Glomerular visceral epithelial cell (primary cell): Measurements from ENCODE around the gene ADGRA1.
"Not testable (repeated sequence)": the region's sequence is repeated elsewhere in the genome, so short reads cannot be mapped to it uniquely, and the experiment has no call there.

Source experiments
- DNase-seq: peaks from one replicate; pipeline ENCODE4 v3.0.0-alpha.2; 2016; ENCODE audit errors: extremely low spot score

Gene ADGRA1

GRCh38 chr10:133110609-133111275 is 23.0 kb downstream of the ADGRA1 start:
- no peak for DNase-seq

DNA sequence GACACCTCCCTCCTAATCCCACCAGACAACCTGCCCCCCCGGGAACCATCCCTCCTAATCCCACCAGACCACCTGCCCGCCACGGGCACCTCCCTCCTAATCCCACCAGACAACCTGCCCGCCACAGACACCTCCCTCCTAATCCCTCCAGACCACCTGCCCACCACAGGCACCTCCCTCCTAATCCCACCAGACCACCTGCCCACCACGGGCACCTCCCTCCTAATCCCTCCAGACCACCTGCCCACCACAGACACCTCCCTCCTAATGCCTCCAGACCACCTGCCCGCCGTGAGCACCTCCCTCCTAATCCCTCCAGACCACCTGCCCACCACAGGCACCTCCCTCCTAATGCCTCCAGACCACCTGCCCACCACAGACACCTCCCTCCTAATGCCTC is 23.9 kb downstream of the ADGRA1 start:
- DNase-seq: not testable (repeated sequence)

GRCh38 chr10:133113146-133113830 is 25.6 kb downstream of the ADGRA1 start:
- DNase-seq: no peak

- no peak for DNase-seq
Observed at GRCh38 chr10:133113847-133114246, 26.1 kb downstream of the ADGRA1 start.

GRCh38 chr10:133114251-133114650 is 26.5 kb downstream of the ADGRA1 start:
- DNase-seq: no peak

- DNase-seq: no peak
Observed at GRCh38 chr10:133114726-133115452, 27.2 kb downstream of the ADGRA1 start.

DNA sequence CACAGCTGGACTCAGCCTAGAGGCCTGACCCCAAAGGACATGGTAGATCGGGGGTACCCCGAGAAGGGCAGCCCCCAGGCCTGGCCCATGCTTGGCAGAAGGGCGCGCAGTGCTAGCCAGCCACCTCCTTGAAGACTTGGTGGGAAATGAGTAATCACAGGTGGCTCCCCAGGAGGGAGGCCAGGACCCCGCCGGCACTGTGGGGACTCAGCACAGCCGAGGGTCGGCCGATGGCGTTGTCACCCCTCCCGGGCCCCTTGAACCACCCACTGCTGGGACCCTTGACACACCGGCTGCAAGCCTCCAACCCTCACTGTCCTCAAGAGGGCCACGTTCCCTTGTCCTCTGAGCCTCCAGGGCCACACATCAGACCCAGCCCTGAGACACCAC is 27.7 kb downstream of the ADGRA1 start:
- no peak for DNase-seq

DNA sequence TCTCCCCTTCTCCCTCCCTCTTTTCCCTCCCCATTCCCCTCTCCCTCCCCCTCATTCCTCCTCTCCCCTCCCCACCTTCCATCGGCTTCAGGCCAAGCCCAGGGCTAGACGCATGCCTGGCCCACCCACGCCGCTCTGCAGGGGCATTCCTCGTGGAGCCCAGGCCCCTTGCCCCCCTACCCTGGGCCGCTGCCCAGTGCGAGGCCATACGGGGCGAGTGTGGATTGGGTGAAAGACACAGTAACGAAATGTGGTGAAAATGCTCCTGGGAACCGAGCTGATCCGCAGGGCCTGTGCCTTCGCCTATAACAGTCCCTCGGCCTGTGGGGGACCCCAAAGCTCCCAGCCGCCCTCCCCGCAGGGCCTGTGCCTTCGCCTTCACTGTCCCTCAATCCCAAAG is 28.3 kb downstream of the ADGRA1 start:
- no peak for DNase-seq

- DNase-seq: no peak
Observed at GRCh38 chr10:133116455-133116854, 28.7 kb downstream of the ADGRA1 start.

- DNase-seq: no peak
Observed at GRCh38 chr10:133117036-133117687, 29.4 kb downstream of the ADGRA1 start.

- DNase-seq: no peak
Observed at GRCh38 chr10:133117688-133118071, 30.0 kb downstream of the ADGRA1 start.

DNA sequence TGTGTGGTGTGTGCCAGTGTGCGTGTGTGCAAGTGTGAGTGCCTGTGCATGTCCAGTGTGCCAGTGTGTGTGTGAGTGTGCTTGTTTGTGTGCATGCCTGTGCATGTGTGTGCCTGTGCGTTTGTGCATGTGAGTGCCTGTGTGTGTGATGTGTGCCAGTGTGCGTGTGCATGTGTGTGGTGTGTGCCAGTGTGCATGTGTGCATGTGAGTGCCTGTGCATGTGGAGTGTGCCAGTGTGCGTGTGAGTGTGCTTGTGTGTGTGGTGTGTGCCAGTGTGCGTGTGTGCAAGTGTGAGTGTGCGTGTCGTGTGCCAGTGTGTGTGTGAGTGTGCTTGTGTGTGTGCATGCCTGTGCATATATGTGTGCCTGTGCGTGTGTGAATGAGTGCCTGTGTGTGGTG is 33.8 kb downstream of the ADGRA1 start:
- no peak for DNase-seq

- no peak for DNase-seq
Observed at GRCh38 chr10:133122171-133122935, 34.6 kb downstream of the ADGRA1 start.

- no peak for DNase-seq
Observed at GRCh38 chr10:133123050-133123745, 35.5 kb downstream of the ADGRA1 start.

DNA sequence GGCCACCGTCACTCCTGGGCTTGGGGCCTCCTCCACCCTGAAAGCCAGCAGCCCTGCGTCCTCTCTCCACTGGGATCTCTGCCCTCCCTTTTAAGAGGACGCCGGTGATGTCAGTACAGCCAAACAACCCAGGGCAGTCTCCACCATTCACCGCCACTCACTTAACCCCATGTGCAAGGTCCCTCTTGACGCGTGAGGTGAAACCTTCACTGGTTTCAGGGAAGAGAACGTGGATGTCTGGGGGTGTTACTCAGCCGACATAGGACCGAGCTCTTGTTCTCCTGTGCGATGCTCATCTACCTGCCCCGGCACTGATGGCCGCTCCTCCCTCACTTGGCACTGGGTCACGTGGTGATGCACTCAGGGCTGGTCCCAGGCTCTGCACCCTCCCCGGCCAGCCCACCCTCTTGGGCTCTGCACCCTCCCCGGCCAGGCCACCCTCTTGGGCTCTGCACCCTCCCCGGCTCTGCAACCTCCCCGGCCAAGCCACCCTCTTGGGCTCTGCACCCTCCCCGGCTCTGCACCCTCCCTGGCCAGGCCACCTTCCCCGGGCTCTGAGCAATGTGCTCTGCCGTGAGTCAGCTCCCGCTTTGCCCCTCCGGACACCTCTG is 36.1 kb downstream of the ADGRA1 start:
- no peak for DNase-seq

DNA sequence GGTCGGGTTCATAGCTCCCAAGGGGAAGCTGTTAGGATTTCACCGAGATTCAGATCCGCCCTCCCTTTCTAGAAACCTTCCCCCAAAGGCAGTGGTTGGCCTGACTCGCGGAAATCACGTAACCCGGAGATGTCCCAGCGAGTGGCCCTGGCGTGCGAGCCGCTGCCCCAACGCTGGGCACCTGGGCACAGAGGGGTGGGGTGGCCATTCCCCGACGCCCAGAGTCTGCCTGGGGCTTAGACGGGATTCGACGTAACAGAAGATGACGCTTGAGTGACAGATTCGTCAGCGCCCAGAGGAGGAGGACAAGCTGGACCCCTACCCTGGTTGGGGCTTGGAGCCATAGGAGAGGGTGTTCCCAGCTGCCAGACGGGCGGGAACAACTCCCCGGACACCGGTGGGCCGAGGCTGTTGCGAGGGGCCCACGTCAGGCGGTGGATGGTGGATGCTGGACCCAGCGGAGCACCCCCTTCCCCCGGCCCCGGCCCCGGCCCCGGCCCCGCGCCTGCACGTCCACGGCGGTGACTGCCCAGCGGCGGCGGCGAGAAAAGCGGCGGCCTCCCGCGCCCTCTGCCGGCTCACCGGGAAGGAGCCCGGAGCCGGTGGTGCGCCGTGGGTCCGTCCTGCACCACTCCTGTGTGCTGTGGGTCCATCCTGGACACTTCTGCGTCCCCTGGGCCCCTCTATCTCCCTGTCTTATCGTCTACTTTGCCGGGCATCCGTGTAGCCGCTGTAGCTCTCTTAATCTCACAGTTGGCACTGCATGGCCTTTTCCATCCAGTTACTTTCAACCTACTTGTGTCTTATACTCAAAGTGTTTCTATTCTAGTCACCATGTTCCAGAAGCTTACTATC is 36.9 kb downstream of the ADGRA1 start:
- DNase-seq: no peak

DNA sequence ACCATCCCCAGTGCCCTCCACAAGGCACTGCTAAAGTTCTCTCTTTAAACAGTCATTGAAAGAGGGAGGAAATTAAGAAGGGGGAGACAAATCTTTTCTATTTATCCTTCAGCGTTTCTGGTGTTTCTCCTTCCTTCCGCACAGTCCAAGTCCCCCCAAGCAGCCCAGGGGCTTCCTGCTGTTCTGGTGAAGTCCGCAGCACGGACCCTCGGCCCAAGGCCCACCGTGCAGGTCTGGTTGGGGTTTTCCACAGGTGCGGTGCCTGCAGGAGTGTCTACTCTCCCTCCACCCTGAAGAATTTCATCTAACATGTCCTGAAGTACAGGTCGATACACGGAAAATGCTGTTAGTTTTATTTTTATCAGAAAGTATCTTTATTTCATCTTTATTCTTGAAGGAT is 38.2 kb downstream of the ADGRA1 start:
- no peak for DNase-seq

GRCh38 chr10:133126431-133127290 is 38.9 kb downstream of the ADGRA1 start:
- DNase-seq: no peak
